ENCODE measurements around the gene MPIG6B. TPM values are rescaled to one million over a fixed set of nuclear protein-coding genes. Genes with fewer than 3 reads are reported as not detected.

The MPIG6B gene
- total RNA-seq, 1 donor from 2014 or later = not detected

DNA sequence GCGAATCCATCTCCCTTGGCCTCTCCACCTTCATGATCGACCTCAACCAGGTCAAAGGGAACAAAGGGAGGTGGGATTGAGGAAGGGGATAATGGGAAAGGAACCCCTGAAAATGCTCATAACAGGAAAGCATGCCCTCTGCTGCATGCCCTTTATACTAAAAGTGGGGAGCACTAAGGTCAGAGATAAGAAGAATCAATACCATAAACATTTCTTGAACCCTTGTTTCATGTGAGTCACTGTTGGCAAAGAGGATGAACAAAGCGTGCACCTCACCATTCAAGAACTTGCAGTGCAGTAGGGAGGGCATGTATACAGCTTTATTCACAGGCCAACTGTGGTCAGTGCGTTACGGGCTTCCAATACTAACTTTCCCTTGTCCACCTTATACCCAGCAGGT is 37.6 kb downstream of the MPIG6B start:
- H3K27ac ChIP-seq = no peak overlapping the region
- no peaks in the 10 kb centered on the region for H3K27me3 ChIP-seq
- Mint-ChIP-seq H3K27me3 (ENCODE audit: insufficient read depth, low read depth) (peaks cover 7% of the 10 kb centered on the region), H3K4me3 (no peak overlapping the region), H3K4me1 (peaks cover 27% of the 10 kb centered on the region), H3K9me3 (no peaks in the 10 kb centered on the region), H3K27ac (peak overlapping the region; percentile 57), H3K36me3 (peaks cover 40% of the 10 kb centered on the region)
- no peak overlapping the region for H2AFZ ChIP-seq (replicated peaks)
- TF ChIP-seq EZH2phosphoT487 (IDR thresholded peaks at IDR 0.05) (no peak), EZH2 (IDR thresholded peaks at IDR 0.05) (no peak)
- TF ChIP-seq, protein P1, sequence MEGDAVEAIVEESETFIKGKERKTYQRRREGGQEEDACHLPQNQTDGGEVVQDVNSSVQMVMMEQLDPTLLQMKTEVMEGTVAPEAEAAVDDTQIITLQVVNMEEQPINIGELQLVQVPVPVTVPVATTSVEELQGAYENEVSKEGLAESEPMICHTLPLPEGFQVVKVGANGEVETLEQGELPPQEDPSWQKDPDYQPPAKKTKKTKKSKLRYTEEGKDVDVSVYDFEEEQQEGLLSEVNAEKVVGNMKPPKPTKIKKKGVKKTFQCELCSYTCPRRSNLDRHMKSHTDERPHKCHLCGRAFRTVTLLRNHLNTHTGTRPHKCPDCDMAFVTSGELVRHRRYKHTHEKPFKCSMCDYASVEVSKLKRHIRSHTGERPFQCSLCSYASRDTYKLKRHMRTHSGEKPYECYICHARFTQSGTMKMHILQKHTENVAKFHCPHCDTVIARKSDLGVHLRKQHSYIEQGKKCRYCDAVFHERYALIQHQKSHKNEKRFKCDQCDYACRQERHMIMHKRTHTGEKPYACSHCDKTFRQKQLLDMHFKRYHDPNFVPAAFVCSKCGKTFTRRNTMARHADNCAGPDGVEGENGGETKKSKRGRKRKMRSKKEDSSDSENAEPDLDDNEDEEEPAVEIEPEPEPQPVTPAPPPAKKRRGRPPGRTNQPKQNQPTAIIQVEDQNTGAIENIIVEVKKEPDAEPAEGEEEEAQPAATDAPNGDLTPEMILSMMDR (IDR thresholded peaks at IDR 0.05) = no peak
- no peak overlapping the region for H3K4me3 ChIP-seq
- H3K79me2 ChIP-seq (ENCODE audit: low read depth) = no peaks in the 10 kb centered on the region
- no peak overlapping the region for H3K4me2 ChIP-seq
- no peaks in the 10 kb centered on the region for H3K36me3 ChIP-seq
- H3K9ac ChIP-seq = no peak overlapping the region
- no peaks in the 10 kb centered on the region for H4K20me1 ChIP-seq (ENCODE audit: low read depth)
- H3F3A ChIP-seq (ENCODE audit: low read depth) = peaks cover 18% of the 10 kb centered on the region
- no peaks in the 10 kb centered on the region for H3K9me3 ChIP-seq (ENCODE audit: low read depth)
- DNase-seq (ENCODE audit: low spot score) = no peak
- H3K4me1 ChIP-seq = peaks cover 17% of the 10 kb centered on the region

DNA sequence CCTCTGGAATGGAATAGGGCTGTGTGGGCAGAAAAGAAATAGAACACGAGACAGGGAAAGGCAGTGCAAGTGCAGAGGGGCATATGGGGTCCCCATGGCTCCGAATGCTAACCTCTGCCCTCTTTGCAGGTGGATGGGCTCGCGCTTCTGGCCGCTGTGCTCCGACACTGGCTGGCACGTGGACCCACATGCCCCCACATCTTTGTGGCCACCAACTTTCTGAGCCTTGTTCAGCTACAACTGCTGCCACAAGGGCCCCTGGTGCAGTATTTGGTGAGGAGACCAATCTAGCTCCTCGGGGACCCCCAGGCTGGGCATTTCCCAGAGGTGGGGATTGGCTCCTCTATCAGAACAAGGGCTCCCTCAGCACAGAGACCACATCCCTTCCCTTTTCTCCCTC is 38.2 kb downstream of the MPIG6B start:
- H3K4me3 ChIP-seq = no peak overlapping the region

DNA sequence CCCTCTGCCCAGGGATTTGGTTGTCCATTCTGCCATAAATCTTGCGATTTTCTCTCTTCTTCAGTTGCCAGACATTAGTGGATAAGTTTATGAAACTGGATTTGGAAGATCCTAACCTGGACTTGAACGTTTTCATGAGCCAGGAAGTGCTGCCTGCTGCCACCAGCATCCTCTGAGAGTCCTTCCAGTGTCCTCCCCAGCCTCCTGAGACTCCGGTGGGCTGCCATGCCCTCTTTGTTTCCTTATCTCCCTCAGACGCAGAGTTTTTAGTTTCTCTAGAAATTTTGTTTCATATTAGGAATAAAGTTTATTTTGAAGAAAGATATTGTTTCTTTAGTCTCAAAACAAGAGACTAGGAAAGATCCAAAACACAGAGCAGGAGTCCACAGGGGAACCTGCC is 39.2 kb downstream of the MPIG6B start, which contains the start of gene SAPCD1:
Gene SAPCD1 (plus strand): TSS at position 301 of the 400 bp plus-strand sequence. CDS start 399 bp downstream, outside the sequence.
- Histone ChIP-seq H3K9me3 (ENCODE audit: low read depth) (no peaks in the 10 kb centered on the region), H3K4me1 (peaks cover 23% of the 10 kb centered on the region), H3K27me3 (no peaks in the 10 kb centered on the region), H3K4me3 (no peak within 1 kb of the TSS), H3K4me2 (peak within 1 kb of the TSS; percentile 73), H4K20me1 (ENCODE audit: low read depth) (no peaks in the 10 kb centered on the region), H3K9ac (no peak within 1 kb of the TSS), H3K27ac (peak within 1 kb of the TSS; percentile 67), H2AFZ (replicated peaks) (no peak within 1 kb of the TSS), H3K36me3 (no peaks in the 10 kb centered on the region), H3F3A (ENCODE audit: low read depth) (peaks cover 18% of the 10 kb centered on the region), H3K79me2 (ENCODE audit: low read depth) (no peaks in the 10 kb centered on the region)
- TF ChIP-seq, protein P1 (IDR thresholded peaks at IDR 0.05) = no peak
- TF ChIP-seq EZH2 (IDR thresholded peaks at IDR 0.05) = no peak
- TF ChIP-seq EZH2phosphoT487 (IDR thresholded peaks at IDR 0.05) = no peak
- Mint-ChIP-seq H3K27ac (peak within 1 kb of the TSS; percentile 96), H3K4me3 (peak within 1 kb of the TSS; percentile 54), H3K9me3 (no peaks in the 10 kb centered on the region), H3K4me1 (peaks cover 29% of the 10 kb centered on the region), H3K36me3 (peaks cover 40% of the 10 kb centered on the region), H3K27me3 (ENCODE audit: insufficient read depth, low read depth) (peaks cover 4% of the 10 kb centered on the region)
- DNase-seq (ENCODE audit: low spot score) = no peak

More for the DNA sequence above, 38.2 kb downstream of the MPIG6B start:
- no peaks in the 10 kb centered on the region for H3K27me3 ChIP-seq
- peaks cover 27% of the 10 kb centered on the region for H3K4me1 Mint-ChIP-seq
- H4K20me1 ChIP-seq (ENCODE audit: low read depth) = no peaks in the 10 kb centered on the region
- H3K4me3 Mint-ChIP-seq = no peak overlapping the region
- TF ChIP-seq, protein P1 (IDR thresholded peaks at IDR 0.05) = no peak
- TF ChIP-seq EZH2phosphoT487 (IDR thresholded peaks at IDR 0.05) (no peak), EZH2 (IDR thresholded peaks at IDR 0.05) (no peak)
- H3K9me3 ChIP-seq (ENCODE audit: low read depth) = no peaks in the 10 kb centered on the region
- peak overlapping the region; percentile 13 for H3K27ac Mint-ChIP-seq
- H3K36me3 Mint-ChIP-seq = peaks cover 40% of the 10 kb centered on the region
- H3K9me3 Mint-ChIP-seq = no peaks in the 10 kb centered on the region
- peaks cover 7% of the 10 kb centered on the region for H3K27me3 Mint-ChIP-seq (ENCODE audit: insufficient read depth, low read depth)
- no peak overlapping the region for H3K27ac ChIP-seq
- no peak for DNase-seq (ENCODE audit: low spot score)
- no peak overlapping the region for H3K4me2 ChIP-seq
- H3K79me2 ChIP-seq (ENCODE audit: low read depth) = no peaks in the 10 kb centered on the region
- H3K4me1 ChIP-seq = peaks cover 19% of the 10 kb centered on the region
- H3K9ac ChIP-seq = no peak overlapping the region
- peaks cover 18% of the 10 kb centered on the region for H3F3A ChIP-seq (ENCODE audit: low read depth)
- H2AFZ ChIP-seq (replicated peaks) = no peak overlapping the region
- H3K36me3 ChIP-seq = no peaks in the 10 kb centered on the region

All from neural progenitor cell (in vitro differentiated cells).